T-helper 1 cell (primary cell): ENCODE results near the gene CDC42EP4.
"Not testable (repeated sequence)": the region's sequence is repeated elsewhere in the genome, so short reads cannot be mapped to it uniquely, and the experiment has no call there.

Experiments used
- DNase-seq, 5 donors: peaks; one replicate each; pipeline ENCODE4 v3.0.0-alpha.2; 2012 to 2020

CDC42EP4 gene

DNA sequence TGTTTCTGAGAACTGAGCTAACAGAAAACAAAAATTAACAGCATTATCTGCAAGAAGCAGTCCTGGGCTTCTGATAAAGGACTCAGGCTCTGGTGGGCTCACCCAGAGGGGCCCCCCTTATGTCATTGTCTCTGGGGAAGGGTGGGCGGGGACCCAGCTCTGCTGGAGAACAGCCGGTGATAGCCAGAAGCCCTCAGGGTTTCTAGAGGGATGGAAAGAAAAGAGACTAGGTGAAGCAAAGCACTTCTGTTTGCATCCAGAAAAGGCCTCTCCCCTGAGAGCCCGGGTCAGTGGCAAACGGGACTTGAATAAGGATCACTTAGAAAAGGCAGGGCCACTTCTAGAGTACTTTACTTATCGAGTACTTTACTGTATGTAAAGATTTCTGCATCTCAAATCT lies 7.0 kb upstream of the CDC42EP4 start:
- no peak for DNase-seq

DNA sequence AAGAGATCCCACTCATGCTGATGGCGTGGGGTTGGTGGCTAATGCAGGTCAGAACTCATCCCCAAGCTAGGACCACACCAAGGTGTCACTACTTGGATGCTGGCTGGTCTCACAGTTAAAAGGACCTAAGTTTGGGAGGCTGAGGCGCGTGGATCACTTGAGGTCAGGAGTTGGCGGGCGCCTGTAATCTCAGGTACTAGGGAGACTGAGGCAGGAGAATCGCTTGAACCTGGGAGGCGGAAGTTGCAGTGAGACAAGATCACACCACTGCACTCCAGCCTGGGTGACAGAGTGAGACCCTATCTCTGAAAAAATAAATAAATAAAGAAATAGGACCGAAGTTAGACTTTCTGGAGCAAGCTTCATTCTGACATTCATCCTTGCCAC lies 6.6 kb upstream of the CDC42EP4 start:
- no peak for DNase-seq

- DNase-seq: no peak
Observed at GRCh38 chr17:73317513-73318426, 6.0 kb upstream of the CDC42EP4 start.

- DNase-seq: no peak
Observed at GRCh38 chr17:73316919-73317505, 5.2 kb upstream of the CDC42EP4 start.

DNA sequence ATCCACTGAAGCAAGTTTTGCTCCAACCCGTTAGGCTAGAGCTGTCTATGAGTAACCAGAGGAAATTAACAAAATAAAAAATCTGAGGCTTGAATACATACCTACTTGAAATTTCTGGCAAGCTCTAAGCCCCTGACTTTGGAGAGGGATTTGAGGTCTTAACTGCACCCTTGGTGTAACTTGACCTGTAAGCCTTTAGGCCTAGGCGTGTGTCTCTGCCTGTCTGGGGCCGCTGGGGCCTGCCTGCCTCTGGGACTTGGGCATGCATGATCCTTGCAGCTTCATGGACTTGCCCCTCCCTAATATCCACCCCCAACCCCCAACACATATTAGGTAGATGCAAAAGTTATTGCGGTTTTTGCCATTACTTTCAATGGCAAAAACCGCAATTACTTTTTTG lies 3.7 kb upstream of the CDC42EP4 start:
- DNase-seq: no peak

DNA sequence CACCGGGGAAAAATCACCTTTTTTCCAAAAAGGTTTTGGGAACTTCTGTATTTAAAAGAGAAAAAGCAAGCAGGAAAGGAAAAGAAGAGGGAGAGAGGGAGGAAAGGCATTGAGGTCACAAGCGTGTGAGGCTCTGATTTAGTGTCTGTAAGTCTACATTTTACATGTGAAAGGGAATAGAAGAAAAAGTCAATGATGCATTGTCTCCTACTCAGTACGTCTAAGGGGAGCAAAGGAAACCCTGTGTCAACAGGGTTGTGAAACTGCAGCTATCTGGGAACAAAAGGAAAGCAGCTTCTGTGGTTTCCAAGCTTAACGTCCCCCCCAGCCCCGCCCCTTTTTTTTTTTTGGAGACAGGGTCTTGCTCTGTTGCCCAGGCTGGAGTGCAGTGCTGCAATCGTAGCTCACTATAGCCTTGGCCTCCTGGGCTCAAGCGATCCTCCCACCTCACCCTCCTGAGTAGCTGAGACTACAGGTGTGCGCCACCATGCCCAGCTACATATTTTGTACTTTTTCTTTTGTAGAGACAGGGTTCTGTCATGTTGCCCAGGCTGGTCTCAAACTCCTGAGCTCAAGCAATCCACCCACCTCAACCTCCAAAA lies 1.8 kb upstream of the CDC42EP4 start:
- no peak for DNase-seq

GRCh38 chr17:73312887-73313286 lies 1.1 kb upstream of the CDC42EP4 start:
- DNase-seq: not testable (repeated sequence)

GRCh38 chr17:73311428-73311780 lies 397 bp downstream of the CDC42EP4 start:
- DNase-seq: no peak

GRCh38 chr17:73309727-73310596 lies 1.8 kb downstream of the CDC42EP4 start:
- DNase-seq: no peak

- not testable (repeated sequence) for DNase-seq
Observed at GRCh38 chr17:73308959-73309358, 2.8 kb downstream of the CDC42EP4 start.

GRCh38 chr17:73308017-73308823 lies 3.6 kb downstream of the CDC42EP4 start:
- no peak for DNase-seq

- no peak for DNase-seq
Observed at GRCh38 chr17:73307130-73307529, 4.7 kb downstream of the CDC42EP4 start.

GRCh38 chr17:73305845-73306836 lies 5.7 kb downstream of the CDC42EP4 start:
- no peak for DNase-seq

DNA sequence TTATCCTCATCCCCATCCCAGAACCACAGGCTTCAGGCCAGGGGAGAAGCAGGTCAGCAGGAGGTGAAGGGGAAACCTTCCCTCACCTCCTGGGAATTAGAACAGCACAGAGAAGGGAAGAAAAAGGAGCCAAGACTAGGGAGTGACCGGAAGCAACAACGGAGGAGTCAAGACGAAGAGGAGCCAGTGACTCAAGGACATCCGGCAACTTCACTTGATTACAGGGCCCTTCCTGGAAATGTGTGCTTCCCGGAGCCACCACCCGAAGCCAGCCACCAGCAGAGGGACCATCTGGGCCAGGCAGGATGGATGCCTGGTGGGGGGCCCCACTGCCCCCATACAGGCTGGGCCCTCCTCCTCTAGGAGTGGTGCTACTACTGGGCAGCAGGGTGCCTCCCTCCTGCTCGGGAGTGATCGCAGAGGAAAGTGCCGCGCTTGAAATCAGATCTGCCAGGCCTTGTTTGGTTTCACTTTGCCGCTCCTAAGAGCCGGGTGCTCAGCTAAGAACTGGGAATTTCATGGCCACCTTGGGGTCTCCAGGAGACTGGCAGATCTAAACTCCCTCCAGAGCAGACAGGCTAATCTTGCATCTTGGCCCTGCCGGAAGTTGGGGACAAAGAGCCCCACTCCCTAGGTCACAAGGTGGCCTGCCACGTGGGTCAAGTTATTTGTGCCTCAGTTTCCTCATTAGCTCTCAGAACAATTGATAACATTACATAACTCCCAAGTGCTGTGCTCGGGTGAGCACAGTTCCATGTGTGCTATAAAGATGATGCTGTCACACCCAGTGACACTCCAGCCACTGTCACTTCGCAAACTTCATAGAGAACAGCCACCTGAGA lies 6.6 kb downstream of the CDC42EP4 start:
- no peak for DNase-seq

DNA sequence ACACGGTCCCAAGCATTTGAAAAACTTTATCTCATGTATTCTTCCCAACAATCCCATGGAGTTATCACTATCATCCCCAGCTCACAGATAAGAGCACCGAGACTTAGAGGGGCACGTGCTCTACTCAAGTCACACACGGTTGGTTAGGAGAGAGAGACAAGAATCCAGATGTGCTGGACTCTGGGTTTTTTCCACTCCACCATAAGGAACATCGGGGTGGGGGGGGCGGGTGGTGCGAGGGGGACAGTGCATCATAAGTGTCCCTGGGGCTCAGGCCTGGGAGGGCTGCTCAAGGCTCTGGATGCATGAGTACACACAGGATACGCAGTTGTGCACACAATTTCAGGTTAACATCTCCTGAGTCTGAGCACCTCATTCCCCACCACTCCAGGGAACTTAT lies 7.4 kb downstream of the CDC42EP4 start:
- no peak for DNase-seq

DNA sequence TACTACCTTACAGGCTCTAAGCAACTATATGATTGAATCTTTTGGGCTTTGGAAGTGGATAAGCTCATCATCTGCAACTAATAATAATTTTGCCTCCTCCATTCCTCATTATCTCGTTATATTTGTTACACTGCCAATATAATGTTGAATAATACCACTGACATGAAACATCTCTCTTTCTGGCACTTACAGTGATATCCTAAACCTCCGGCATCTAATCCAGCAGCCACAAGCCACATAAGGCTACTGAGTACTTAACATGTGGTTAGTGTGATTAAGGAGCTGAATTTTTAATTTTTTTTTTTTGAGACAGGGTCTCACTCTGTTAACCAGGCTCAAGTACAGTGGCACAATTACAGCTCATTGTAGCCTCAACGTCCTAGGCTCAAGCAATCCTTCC lies 9.6 kb downstream of the CDC42EP4 start:
- DNase-seq: no peak

GRCh38 chr17:73301369-73301768 lies 10.4 kb downstream of the CDC42EP4 start:
- no peak for DNase-seq

- no peak for DNase-seq
Observed at GRCh38 chr17:73300392-73300791, 11.4 kb downstream of the CDC42EP4 start.

- no peak for DNase-seq
Observed at GRCh38 chr17:73297934-73298861, 13.6 kb downstream of the CDC42EP4 start.
